ENCODE measurements around the gene ASTN1.

DNA sequence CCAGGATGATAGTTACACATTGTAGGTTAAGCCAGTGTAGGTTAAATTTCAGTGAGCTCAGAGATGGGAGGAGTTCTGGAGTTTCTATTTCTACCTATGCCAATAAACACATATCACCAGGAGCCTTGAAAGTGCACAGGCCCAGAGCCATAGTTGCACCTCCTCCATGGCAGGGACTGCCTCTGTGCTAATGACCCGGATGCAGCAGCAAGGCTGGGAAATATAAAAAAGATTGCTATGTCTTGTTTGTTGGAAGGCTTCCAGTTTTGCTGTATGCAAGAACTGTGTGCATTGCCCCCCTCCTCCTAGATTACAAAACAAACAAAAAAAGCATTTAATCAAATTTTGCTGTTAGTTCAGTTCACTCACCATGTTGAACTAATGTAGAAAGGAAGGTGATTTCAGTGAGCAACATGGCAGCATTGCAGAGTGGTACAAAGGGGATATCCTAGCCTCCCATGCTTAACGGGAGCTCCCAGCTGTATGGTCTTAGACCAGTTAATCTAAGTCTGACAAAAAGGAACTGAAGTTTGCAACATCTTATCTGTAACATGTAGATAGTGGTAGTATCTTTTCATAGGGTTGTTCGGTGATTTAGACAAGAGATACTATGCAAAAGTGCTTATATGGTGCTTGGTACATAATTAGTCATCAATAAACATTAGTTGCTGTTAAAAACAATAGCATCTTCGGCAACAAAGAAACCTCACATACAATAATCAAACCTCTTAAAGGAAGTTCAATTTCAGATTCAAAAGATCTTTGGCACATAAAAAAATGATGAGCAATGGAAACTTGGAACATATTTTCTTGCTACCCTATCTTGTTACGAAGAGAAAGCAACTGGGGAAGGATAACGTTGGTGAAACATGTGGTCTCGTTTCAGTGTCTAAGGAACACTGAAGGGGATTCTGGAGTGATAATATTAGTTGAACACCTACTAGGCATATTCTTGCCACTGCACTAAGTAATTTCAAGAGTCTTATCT lies 309.5 kb downstream of the ASTN1 start:
- TF ChIP-seq BRD4 (IDR thresholded peaks at IDR 0.05), result no peak
- TF ChIP-seq, protein P1, sequence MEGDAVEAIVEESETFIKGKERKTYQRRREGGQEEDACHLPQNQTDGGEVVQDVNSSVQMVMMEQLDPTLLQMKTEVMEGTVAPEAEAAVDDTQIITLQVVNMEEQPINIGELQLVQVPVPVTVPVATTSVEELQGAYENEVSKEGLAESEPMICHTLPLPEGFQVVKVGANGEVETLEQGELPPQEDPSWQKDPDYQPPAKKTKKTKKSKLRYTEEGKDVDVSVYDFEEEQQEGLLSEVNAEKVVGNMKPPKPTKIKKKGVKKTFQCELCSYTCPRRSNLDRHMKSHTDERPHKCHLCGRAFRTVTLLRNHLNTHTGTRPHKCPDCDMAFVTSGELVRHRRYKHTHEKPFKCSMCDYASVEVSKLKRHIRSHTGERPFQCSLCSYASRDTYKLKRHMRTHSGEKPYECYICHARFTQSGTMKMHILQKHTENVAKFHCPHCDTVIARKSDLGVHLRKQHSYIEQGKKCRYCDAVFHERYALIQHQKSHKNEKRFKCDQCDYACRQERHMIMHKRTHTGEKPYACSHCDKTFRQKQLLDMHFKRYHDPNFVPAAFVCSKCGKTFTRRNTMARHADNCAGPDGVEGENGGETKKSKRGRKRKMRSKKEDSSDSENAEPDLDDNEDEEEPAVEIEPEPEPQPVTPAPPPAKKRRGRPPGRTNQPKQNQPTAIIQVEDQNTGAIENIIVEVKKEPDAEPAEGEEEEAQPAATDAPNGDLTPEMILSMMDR (IDR thresholded peaks at IDR 0.05 in 2 of 3, conservative IDR thresholded peaks at IDR 0.05 in 1 of 3; ENCODE audit: insufficient read depth in 2 of 3, low read depth in 1 of 3, low read length in 3 of 3), result no peak

Measured in K562 (cell line).